NCI-H446 (cell line): ENCODE data around the gene DUSP28.
"Not testable (repeated sequence)": the region's sequence is repeated elsewhere in the genome, so short reads cannot be mapped to it uniquely, and the experiment has no call there.

Source experiments
- DNase-seq, 2 experiments: peaks; one replicate each; lab custom pipeline; 2025; lab: John Stamatoyannopoulos, UW

Gene DUSP28

DNA sequence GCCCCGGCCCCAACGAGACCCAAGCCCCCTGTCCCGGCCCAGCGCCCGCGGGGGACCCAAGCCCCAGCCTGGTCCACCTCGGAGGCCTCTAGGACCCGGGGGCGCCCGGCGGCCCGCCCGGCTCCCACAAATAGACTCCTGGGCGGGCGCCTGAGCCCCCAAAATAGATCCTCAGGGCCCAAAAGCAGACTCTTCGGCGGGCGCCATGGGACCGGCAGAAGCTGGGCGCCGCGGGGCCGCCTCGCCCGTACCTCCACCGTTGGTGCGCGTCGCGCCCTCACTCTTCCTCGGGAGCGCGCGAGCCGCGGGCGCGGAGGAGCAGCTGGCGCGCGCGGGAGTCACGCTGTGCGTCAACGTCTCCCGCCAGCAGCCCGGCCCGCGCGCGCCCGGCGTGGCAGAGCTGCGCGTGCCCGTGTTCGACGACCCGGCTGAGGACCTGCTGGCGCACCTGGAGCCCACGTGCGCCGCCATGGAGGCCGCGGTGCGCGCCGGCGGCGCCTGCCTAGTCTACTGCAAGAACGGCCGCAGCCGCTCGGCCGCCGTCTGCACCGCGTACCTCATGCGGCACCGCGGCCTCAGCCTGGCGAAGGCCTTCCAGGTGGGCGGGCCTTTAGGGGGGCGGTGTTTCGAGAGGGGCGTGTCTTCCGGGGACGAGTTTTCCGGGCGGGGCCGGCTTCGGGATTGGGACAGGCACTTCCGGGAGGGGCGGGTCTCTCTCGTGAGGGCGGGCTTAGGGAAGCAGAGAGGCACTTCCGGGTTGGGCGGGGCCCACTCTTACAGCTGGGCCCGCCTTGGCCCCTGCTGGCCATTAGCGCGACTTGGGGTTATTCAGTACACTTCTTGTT lies 545 bp downstream of the DUSP28 start:
- DNase-seq: peak; percentile 90 to 98

DNA sequence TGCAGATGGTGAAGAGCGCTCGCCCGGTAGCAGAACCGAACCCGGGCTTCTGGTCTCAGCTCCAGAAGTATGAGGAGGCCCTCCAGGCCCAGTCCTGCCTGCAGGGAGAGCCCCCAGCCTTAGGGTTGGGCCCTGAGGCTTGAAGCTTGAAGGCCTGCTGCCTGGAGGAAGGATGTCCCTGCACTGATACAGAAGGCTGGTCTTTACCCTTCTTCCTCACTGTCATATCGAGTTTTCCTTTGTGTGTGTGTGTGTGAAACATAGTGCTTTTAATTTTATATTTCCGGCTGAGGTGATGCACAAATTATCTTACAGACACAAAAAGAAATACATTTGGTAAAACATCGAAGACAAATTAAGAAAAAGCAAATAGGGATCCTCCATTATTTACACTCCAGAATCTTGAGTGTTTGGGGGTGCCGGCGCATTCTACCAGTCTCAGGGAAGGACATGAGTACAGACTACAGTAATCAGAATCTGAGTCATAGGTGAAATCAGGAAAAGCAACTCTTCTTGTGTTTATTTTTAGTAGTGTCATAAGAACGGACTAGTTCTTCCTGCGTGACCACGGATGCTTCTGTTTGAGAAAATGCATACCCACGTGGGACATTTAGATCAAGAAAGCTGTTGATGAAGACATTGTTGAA lies 1.3 kb downstream of the DUSP28 start:
- no peak for DNase-seq

DNA sequence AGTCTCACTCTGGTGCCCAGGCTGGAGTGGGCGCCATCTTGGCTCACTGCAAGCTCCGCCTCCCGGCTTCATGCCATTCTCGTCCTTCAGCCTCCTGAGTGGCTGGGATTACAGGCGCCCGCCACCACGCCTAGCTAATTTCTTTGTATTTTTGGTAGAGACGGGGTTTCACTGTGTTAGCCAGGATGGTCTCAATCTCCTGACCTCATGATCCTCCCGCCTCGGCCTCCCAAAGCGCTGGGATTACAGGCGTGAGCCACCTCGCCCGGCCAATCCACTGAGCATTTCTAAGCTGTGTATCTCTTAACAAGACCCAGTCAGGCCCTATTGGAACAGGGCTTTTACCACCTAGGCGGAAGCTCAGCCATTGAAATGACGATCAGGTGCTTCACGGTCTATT lies 3.1 kb downstream of the DUSP28 start:
- not testable (repeated sequence) for DNase-seq

DNA sequence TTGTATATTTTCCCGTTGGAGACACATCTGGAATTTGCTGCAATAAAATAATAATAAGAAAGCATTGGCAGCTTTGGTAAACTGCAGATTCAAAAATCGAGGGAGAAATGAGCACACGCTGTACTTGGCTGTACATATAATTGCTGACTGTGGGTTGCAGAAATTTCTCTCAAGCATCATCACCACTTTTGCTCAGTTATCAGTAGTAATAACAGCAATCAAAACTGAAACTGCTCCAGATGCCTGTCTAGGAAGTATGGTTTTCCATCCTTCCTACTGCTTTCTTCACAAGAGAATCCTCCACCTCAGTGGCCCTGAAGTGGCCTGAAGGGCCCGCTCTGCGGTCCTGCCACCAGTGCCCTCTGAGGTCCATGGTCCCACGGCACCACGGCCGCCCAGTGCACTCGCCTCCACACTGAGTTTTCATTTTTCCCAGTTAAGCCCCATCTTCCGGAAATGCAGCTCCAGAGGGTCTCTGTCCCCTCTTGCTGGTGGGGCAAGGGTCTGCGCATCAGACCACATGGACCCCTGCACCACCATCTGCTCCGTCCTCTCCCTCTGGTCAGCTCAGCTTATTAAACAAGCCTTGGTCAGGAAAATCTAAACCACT lies 3.9 kb downstream of the DUSP28 start:
- DNase-seq: no peak

DNA sequence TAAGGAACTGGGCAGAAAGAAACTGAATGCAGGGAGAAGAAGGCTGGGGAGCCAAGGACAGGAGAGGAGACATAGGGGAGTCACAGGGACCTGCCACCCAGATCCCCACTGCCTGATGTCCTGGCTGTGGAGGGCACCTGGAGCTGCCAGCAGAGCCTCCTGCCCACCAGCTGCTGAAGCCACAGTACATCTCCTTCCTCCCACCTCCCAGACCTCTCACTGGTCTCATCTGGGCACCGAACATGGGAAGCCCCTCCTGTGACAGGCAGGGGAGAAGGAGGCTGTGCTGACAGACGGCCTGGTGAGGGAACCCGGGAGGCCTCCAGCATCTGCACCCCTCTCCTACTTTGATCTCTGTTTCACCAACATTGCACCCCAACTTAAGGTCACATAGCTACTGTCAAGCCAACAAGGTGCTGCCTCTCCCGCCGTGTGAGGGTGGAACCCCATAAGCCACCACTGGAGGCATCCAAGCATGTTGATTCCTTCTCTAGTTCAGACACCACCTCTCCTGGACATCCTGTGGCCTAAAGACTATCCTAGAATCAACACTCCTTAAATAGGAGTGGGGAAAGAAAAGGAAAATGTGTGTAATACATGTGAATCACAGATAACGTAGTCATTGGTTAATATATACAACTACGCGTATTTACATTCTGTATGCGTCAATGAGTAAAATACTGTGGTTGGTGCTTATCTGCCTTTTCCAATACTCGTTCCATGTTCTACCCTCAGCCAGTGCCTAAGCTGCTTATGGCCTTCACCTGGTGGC lies 4.6 kb downstream of the DUSP28 start:
- no peak for DNase-seq

DNA sequence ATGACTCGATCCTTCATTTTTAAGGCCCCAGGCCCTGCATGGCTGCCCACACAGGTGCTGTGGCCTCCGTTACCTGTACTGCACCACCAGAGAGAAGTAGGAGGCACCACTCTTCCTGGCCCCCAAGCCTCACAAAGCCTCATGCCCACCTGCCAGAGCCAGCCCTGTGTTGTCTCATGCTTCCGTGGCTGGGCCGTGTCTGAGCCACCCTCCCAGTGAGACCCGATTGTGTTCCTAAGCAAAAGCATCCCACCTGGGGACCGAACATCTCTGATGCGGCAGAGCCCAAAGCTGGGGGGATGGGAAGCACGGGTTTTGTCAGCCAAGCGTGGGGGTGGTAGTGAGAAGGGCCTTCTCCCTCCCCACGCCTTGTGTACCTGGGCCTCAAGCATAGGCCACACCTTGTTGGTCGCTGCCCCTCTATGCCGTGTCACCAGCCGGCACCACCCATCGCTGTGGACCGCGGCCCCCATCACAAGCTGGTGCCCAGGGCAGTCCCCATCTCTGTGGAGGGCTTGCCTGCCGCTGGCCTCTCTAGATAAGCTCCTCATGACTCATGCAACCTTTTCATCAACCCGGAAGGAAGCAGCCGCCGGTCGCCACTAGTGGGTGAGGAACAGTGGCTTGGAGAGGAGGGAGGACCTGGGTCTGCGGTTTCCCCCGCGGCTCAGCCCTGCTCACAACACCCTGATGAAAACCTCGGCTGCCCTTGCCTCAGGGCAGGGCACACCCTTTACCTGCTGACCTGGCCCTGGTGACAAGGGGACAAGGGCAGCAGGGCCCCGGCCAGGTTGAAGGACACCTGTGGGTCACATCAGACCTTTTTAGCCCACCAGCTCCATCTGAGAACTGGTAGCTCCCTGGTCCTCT lies 5.4 kb downstream of the DUSP28 start:
- DNase-seq: no peak

DNA sequence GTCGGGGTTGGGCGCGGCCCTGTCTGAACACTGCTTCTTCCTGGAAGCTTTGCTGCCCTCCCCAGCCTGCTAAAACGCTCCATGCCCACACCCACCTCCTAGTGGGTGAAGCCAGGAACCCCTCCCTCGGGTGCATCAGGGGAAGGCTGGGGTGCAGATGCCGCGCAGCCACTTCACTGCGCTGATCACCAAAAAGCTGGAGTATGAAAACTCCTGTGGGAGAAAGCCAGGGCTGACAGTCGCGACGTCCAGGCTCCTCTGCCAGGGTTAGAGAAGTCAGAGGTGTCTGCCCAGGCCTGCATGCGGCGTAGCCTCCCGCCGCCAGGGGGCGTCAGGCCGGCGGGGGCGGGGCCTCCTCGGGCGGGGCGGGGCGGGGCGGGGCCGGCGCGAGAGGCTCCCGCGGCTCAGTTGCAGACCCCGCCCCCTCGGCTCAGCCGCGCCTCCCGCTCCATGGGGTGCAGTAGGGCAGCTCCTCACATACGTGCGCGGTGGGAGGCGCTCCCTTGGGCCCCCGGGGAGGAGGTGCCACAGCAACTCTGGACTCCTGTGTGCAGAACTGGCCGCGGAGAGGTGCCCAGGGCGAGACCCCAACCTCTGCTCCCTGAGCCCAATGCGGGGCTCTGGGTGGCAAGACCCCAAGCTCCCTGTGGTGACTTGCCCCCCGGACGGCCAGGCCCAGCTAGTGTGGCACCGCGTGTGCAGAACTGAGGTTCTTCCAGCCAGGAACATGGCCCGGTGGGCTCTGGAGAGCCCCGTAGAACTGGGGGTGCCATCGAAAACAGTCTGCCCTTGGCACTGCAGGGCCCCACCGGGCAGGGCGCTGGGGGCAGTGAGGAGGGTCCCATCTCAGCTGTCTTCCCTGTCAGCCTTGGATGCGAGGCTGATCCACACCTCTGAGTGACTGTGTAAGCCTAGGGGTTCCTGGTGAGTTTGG lies 6.3 kb downstream of the DUSP28 start:
- DNase-seq: peak; percentile 37 to 85

DNA sequence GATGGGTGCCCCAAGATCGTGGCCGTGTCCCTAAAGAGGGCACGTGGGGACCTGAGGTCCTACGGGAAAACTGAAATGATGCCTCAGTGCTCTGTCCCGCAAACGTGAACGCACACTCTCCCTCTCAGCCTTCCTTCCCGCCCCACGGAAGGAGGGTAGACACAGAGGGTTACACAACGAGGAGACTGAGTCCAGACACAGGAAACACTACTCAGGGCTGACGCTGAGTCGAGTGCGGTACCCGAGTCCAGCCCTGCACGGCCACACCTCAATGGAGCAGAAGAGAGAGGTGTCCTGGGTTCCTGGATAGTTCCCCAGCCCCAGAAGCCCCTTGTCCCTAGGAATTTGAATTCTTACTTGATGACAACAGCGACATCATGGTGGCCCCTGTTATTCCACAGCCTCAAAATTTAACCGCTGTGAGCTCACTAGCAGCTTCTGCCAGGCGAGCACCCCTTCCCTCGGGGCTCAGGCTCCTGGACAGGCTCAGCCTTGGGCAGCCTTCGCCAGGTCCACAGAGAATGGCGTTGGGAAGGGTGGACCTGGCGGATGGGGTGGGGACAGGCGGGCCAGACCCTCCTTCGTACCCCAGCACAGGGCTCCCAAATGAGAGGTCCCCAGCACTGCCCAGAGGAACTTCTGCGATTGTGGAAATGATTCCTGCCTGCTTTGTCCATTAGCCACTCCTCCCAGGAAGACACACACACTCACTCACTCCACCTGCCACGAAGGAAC lies 7.1 kb downstream of the DUSP28 start:
- DNase-seq: no peak

DNA sequence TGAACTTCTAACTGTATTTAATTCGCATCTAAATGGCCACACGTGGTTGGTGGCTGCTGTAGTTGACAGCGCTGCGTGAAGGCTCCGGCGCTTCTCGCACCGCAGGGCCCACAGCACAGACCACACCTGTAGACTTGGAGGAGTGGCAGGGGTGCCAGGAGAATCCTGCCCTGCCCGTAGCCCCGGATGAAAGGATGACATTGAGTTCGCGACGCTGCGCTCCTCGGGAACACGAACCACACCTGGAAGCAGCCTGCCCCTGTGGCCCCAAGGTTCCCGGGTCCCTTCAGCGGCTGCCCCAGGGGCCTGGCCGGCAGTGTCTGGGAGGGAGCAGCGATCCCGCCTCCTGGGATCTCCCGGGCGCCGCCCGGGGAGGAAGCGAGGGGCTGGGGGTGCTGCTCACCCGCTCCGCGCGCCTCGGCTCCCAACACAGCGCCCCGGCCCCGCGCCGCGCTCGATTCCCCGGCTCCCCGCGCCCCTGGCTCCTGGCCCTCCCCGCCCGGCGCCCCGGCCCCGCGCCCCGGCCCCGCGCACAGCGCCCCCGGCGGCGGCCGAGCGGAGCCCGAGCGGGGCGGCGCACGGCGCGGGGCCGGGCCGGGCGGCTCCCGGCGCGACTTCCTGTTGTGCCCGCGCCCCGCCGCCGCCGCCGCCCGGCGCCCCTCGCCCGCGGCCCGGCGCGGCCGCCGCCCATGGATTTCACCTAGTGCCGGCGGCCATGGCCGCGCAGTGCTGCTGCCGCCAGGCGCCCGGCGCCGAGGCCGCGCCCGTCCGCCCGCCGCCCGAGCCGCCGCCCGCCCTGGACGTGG lies 7.9 kb downstream of the DUSP28 start, which contains the start of gene RNPEPL1:
RNPEPL1 (plus strand) TSS at position 613 of the 806 bp plus-strand sequence; CDS start at position 716, 103 bp downstream.
- peak in 1 of 2 experiments; percentile 49 for DNase-seq

DNA sequence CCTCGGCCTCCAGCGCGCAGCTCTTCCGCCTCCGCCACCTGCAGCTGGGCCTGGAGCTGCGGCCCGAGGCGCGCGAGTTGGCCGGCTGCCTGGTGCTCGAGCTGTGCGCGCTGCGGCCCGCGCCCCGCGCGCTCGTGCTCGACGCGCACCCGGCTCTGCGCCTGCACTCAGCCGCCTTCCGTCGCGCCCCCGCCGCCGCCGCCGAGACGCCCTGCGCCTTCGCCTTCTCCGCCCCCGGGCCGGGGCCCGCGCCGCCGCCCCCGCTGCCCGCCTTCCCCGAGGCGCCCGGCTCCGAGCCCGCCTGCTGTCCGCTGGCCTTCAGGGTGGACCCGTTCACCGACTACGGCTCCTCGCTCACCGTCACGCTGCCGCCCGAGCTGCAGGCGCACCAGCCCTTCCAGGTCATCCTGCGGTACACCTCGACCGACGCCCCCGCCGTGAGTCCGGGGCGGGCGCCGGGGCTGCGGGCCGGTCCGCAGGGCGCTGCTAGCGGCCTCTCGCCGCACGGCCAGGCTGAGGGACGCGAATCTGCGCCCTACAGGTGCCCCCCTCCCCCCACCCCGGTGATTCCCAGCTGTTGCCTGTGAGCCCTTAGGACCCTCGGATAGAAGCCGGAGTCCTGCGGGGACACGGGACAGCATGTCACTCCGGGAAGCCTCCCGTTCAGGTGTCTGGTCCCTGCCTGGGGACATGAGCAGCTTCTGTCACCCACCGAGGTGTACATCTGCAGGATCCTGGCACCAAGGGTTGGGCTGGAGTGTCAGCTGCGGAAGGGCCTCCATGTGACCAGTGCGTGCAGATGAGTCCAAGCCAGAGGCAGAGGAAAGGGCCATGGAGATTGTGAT lies 8.7 kb downstream of the DUSP28 start:
- peak in 1 of 2 experiments; percentile 67 for DNase-seq

DNA sequence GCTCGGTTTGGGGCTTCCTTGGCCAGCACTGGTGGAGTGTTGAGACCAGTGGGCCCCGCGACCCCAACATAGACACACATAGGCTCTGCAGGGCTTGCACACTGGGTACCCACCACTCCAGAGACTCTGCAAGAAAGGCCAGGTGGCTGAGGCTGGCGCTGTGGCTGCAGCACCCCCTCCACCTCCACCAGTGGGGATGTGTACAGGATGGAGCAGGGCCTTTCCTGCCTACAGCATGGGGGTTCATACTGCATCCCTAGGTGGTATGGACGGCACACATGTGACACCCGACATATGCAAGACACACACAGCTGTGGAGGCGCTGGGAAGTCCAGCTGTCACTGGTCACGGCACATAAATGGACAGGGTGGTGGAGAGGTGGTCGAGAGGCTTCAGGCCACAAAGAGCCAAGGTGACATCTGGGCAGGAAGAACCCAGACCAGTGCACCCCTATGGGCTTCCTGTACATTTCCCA lies 9.4 kb downstream of the DUSP28 start:
- no peak for DNase-seq

DNA sequence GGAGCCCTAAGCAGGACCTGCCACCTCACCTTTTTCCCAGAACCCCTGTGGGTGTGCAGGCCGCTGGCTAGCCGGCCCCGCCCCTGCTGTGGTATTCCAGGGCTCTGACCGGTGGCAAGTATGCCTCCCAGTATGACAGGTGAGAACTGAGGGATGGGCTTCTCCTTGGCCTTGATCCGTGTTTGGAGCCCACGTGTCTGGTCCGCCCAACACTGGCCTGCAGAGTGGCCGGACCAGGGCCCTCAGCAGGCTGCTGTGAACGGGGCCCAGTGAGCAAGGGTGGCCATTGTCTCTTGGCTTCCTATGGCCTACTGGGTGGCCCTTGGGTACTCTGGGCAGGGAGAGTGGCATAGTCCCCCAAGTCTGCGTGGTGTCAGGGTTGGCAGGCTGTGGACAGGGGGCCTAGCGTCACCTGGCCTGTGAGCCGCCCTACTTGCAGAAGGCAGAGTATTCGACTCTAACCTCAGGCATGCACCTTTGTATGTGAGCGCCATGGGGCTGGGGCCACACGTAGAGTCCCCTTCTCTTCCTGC lies 9.9 kb downstream of the DUSP28 start:
- DNase-seq: no peak

DNA sequence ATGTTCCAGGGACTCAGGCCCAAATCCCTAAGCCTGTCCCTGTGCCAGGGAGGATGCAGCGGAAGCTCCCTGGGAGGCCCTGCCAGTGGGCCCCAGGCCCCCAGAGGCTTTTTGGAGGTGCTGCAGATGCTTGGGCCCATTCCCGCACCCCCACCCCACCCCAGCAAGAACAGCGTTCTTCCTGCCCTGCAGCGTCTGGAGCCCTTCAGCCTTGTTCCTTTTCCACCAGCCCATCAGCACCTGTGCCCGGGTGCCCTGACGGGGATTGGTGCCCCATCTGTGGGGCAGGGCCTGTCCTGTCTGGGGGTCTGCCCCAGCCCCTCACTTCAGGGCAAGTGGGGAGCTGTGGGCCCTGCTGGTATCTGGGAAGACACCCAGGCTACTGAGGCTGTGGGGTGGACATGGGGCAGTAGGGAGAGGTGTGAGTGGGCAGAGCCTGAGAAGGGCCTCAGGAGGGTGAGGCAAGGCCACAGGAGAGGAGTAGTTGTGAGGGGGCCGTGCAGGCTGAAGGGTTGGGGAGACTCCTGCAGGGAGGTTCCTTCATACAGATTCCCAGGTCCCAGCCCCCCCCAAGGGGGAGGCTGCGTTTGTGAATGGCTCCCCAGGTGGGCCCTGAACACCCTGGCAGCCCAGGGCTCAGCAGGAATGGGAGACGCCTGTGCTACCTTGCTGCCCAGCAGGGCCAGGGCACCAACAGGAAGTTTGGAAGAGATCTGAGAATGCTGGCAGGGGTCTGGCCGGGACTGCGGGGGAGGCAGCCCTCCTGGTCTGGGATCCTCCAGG lies 10.6 kb downstream of the DUSP28 start:
- DNase-seq: no peak

DNA sequence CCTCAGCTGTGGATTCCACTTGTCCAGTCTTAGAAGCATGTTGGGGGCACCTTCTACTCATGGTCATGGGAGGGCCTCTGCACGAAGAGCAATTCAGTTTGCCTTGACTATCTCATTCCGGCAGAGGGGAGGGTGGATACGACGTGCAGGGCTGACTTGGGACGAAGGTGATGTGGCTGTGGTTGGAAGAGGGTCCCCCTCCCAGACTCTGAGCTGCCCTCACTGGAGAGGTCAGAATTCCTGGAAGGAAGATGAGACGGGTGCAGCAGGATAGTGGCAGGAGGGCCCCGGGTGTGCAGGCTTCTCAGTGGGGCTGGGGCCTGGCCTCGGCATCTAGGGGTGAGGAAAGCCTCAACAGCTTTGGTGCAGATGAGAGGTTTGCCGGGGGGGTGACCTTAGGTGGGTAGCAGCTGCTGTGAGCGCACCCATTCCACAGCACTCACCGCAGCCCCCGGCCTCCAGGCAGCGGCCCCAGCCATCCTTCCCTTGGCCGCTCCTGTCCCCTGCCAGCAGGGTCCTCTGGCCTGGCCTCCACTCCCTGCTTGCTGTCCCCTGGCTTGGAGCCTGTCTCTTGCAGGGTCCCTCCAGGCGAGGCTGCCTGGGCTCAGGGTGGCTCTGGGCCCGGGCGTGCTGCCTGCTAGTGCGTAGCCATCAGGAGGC lies 11.3 kb downstream of the DUSP28 start:
- no peak for DNase-seq

DNA sequence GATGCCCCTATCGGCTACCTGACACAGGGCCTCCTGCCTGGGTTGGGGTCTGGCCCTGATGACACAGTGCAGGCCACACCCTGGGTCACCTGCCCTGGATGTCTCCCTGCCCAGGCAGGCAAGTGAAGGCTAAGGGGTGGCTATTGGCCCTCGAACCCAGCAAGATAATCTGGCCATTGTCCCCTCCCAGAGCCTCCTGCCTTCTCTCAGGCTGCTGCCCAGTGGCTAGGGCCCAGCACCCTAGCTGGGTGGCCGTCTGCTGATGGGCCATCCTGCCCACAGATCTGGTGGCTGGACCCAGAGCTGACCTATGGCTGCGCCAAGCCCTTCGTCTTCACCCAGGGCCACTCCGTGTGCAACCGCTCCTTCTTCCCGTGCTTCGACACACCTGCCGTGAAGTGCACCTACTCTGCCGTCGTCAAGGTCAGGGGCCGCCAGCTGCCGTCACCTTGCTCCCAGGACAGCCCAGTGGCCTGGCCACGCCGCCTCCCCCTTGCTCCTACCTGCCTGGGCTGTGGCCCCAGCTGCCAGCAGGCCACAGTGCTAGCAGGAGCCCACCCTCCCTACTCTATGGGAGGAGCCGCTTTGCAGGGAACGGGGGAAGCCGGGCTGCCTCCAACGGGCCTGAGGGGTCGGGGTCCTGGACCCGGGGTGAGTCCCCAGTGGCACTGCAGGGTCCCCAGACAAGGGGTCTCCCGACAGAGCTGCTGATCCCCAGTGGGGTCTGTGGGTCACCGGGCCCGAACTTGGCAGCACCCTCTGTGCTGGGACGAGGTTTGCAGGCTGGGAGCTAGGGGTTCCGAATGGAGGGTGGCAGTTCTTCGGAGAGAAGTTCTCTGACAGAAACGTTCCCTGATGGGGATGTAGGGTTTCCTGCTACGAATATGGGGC lies 12.2 kb downstream of the DUSP28 start:
- DNase-seq: no peak
